K562 (cell line): ENCODE data around the gene CLSTN1. TPM values are rescaled to one million over a fixed set of nuclear protein-coding genes. Genes with fewer than 3 reads are reported as not detected.

Experiments used
- ATAC-seq: fragments of 200-7000 bp; cut with Tn5 transposase; 3 replicates; pipeline ENCODE4 v1.9.1; 2020; ENCODE audit warnings: moderate library complexity
- BruUV-seq: library from RNA; stranded (reverse); fragments of 400-500 nt; replicated peaks from 2 replicates; lab custom pipeline; 2021; lab: Mats Ljungman, UMichigan
- CTCF ChIA-PET: fragments of 300-600 bp; formaldehyde crosslinking; extraction: SDS; loops from one replicate; lab custom pipeline; 2021; ENCODE audit warnings: low intra/inter-chr PET ratio; lab: Yijun Ruan, JAX
- POLR2A ChIA-PET: fragments of 300-600, 350-650 bp; sonication (Branson Sonifier 250); formaldehyde crosslinking; extraction: SDS; loops from one replicate; lab custom pipeline; 2021; ENCODE audit warnings: antibody characterized with exemption, inconsistent platforms; lab: Yijun Ruan, JAX
- DNase-seq, 4 experiments: peaks; one replicate each; pipeline versions ENCODE4 v3.0.0 to v3.0.0-alpha.2; 2011 to 2018; ENCODE audit warnings: low spot score in 3 of 4, mixed read lengths in 3 of 4; ENCODE audit errors: extremely low read depth in 1 of 4
- FAIRE-seq: peaks from 2 replicates; lab custom pipeline; 2011; peaks lifted over from hg19 to GRCh38; lab: Jason Lieb, UNC
- H2AFZ ChIP-seq: 2 replicates; pipeline ENCODE4 v1.6.0; 2011; ENCODE audit warnings: low read depth, low read length, control low read depth, inconsistent platforms
- H3K27ac ChIP-seq: fragments of 200-600 bp; 3 replicates; pipeline ENCODE4 v1.8.0; 2011; ENCODE audit warnings: low read depth, mild to moderate bottlenecking, control low read depth, inconsistent platforms, low read length, moderate library complexity, mixed read lengths; ENCODE audit errors: extremely low read depth
- H3K27me3 ChIP-seq, 2 experiments: fragments of 300-600 bp in 1 of 2; 2 replicates in 1 of 2; 3 replicates in 1 of 2; pipeline versions ENCODE4 v1.6.0 to v1.8.0; 2011; ENCODE audit warnings: inconsistent platforms in 2 of 2, low read length in 2 of 2, mild to moderate bottlenecking in 1 of 2, mixed read lengths in 1 of 2, moderate library complexity in 1 of 2; ENCODE audit not compliant: control insufficient read depth in 2 of 2, insufficient read depth in 2 of 2
- H3K36me3 ChIP-seq: fragments of 300-600 bp; 3 replicates; pipeline ENCODE4 v1.8.0; 2011; ENCODE audit warnings: mild to moderate bottlenecking, low read length, inconsistent platforms; ENCODE audit not compliant: control insufficient read depth, insufficient read depth
- H3K4me1 ChIP-seq, 2 experiments: fragments of 200-600 bp in 1 of 2; replicated peaks in 1 of 2; 2 replicates in 1 of 2; 3 replicates in 1 of 2; pipeline versions ENCODE4 v1.5.1 to v1.8.0; 2011; ENCODE audit warnings: inconsistent platforms in 2 of 2, low read length in 2 of 2, mild to moderate bottlenecking in 1 of 2, mixed read lengths in 1 of 2, moderate library complexity in 1 of 2; ENCODE audit not compliant: control insufficient read depth in 2 of 2, insufficient read depth in 2 of 2
- H3K4me2 ChIP-seq: 2 replicates; pipeline ENCODE4 v1.6.1; 2011; ENCODE audit warnings: low read length, control low read depth, inconsistent platforms, mixed read lengths; ENCODE audit not compliant: insufficient read depth
- H3K4me3 ChIP-seq: fragments of 200-600 bp; sonication (generic), shearing (Covaris generic); 2 replicates; pipeline ENCODE4 v1.5.1; 2016; ENCODE audit warnings: control low read depth, inconsistent platforms
- H3K79me2 ChIP-seq: fragments of 200-600 bp; 3 replicates; pipeline ENCODE4 v1.8.0; 2011; ENCODE audit warnings: low read length, inconsistent platforms; ENCODE audit not compliant: control insufficient read depth, insufficient read depth
- H3K9ac ChIP-seq, 2 experiments: 2 replicates each; pipeline versions ENCODE4 v1.6.0 to v1.6.1; 2011; ENCODE audit warnings: low read depth in 2 of 2, low read length in 2 of 2, control low read depth in 1 of 2, inconsistent platforms in 1 of 2, mild to moderate bottlenecking in 1 of 2, mixed read lengths in 1 of 2; ENCODE audit not compliant: insufficient read depth in 1 of 2
- H3K9me1 ChIP-seq: one replicate; pipeline ENCODE4 v1.6.0; 2011; ENCODE audit warnings: inconsistent platforms, mild to moderate bottlenecking, low read length, moderate library complexity; ENCODE audit not compliant: control insufficient read depth, insufficient read depth
- H3K9me3 ChIP-seq: replicated peaks from 2 replicates; pipeline ENCODE4 v1.5.1; 2011; ENCODE audit warnings: low read depth, low read length, inconsistent platforms; ENCODE audit not compliant: control insufficient read depth, insufficient read depth
- H4K20me1 ChIP-seq: replicated peaks from 2 replicates; pipeline ENCODE4 v1.6.1; 2011; ENCODE audit warnings: low read length, inconsistent platforms, mixed read lengths; ENCODE audit not compliant: control insufficient read depth, insufficient read depth
- BCOR ChIP-seq: fragments of 450-650 bp; IDR thresholded peaks from 2 replicates; pipeline ENCODE4 v1.6.1; 2016
- CREM ChIP-seq: IDR thresholded peaks from 2 replicates; pipeline ENCODE4 v1.6.1; 2014; ENCODE audit warnings: antibody characterized with exemption, low read depth
- EP300 ChIP-seq: IDR thresholded peaks from 2 replicates; pipeline ENCODE4 v1.6.1; 2012; ENCODE audit warnings: low read length, improper control_type of control experiment
- JUN ChIP-seq, 2 experiments: sonication (generic) in 1 of 2; formaldehyde crosslinking in 1 of 2; IDR thresholded peaks; 2 replicates each; pipeline versions ENCODE4 v1.6.1 to v1.8.0; 2012 to 2022; ENCODE audit warnings: borderline replicate concordance in 2 of 2, mild to moderate bottlenecking in 2 of 2, improper control_type of control experiment in 1 of 2, low read depth in 1 of 2, low read length in 1 of 2, missing genetic modification reagents in 1 of 2
- MITF ChIP-seq: IDR thresholded peaks from 2 replicates; pipeline ENCODE4 v1.6.1; 2014; ENCODE audit warnings: antibody characterized with exemption
- NFRKB ChIP-seq: fragments of 450-650 bp; IDR thresholded peaks from 2 replicates; pipeline ENCODE4 v1.6.1; 2016; ENCODE audit warnings: low read depth
- NRF1 ChIP-seq, 2 experiments: fragments of 450-650 bp; IDR thresholded peaks in 1 of 2; conservative IDR thresholded peaks in 1 of 2; 2 replicates each; pipeline ENCODE4 v1.6.1; 2014; ENCODE audit warnings: mild to moderate bottlenecking in 2 of 2
- PBX2 ChIP-seq, 2 experiments: IDR thresholded peaks in 1 of 2; conservative IDR thresholded peaks in 1 of 2; 2 replicates each; pipeline ENCODE4 v1.6.1; 2016; ENCODE audit warnings: low read depth in 2 of 2, mild to moderate bottlenecking in 1 of 2, missing compliant biosample characterization in 1 of 2, missing genetic modification characterization in 1 of 2, moderate library complexity in 1 of 2
- RBM15 ChIP-seq: fragments of 200-400 bp; formaldehyde crosslinking; IDR thresholded peaks from 2 replicates; pipeline ENCODE4 v1.6.1; 2018; ENCODE audit warnings: mild to moderate bottlenecking, low read length, moderate library complexity; ENCODE audit not compliant: insufficient read depth
- RFX5 ChIP-seq: IDR thresholded peaks from 2 replicates; pipeline ENCODE4 v1.6.1; 2011; ENCODE audit warnings: low read depth, mild to moderate bottlenecking, improper control_type of control experiment, low read length
- SAFB2 ChIP-seq: fragments of 200-400 bp; formaldehyde crosslinking; IDR thresholded peaks from 2 replicates; pipeline ENCODE4 v1.6.1; 2018; ENCODE audit warnings: borderline replicate concordance, low read length, low read depth, moderate library complexity; ENCODE audit not compliant: severe bottlenecking
- USF1 ChIP-seq: sonication (generic); formaldehyde crosslinking; IDR thresholded peaks from 2 replicates; pipeline ENCODE4 v1.9.0; 2022; ENCODE audit warnings: mild to moderate bottlenecking, missing genetic modification reagents
- ZBTB49 ChIP-seq: sonication (generic); formaldehyde crosslinking; IDR thresholded peaks from 2 replicates; pipeline ENCODE4 v1.8.0; 2022; ENCODE audit warnings: missing genetic modification reagents, mild to moderate bottlenecking, borderline replicate concordance
- ZNF696 ChIP-seq: fragments of 250-450 bp; sonication (Bioruptor Pico); conservative IDR thresholded peaks from 2 replicates; pipeline ENCODE4 v1.4.0; 2020; ENCODE audit warnings: mild to moderate bottlenecking, moderate library complexity
- WGBS: fragments of 100-300 bp; shearing (Covaris generic); methylation state at CpG from one replicate; pipeline ENCODE4 v1.1.6; 2016; ENCODE audit warnings: low coverage, mixed read lengths; ENCODE audit not compliant: insufficient coverage; ENCODE audit errors: missing lambda C conversion rate; 5-methylcytosine and 5-hydroxymethylcytosine counted together
- in situ Hi-C: fragments of 300-500 bp; cut with MboI; formaldehyde crosslinking; loops from 4 replicates; pipeline ENCODE4 v1.15.0; 2018; ENCODE audit warnings: inconsistent platforms, mixed read lengths
- intact Hi-C: fragments of 100-400 bp; cut with micrococcal nuclease; formaldehyde crosslinking; loops from 2 replicates; pipeline ENCODE4 v1.14.2; 2022
- polyA plus RNA-seq, 8 experiments: library from polyadenylated mRNA; depleted of rRNA in 4 of 8; stranded (reverse) in 5 of 8; unstranded in 3 of 8; fragments of >200 nt; fragmentation: Nextera tagmentation in 2 of 8; fragmentation: Illumina TruSeq in 1 of 8; extraction: Ambion mirVana in 2 of 8; extraction: Trizol in 1 of 8; gene quantifications; 2 replicates each; pipeline versions ENCODE4 v1.2.1 to v1.2.3, GENCODE V29; 2011 to 2014; ENCODE audit warnings: inconsistent platforms in 1 of 8, missing spikeins in 1 of 8
- total RNA-seq, 7 experiments: library from RNA; depleted of rRNA in 6 of 7; stranded (reverse); fragments of >200 nt in 6 of 7; fragmentation: Illumina TruSeq in 2 of 7; extraction: Trizol in 2 of 7; gene quantifications; 2 replicates each; pipeline versions ENCODE4 v1.2.1 to v1.2.3, GENCODE V29; 2011 to 2021; ENCODE audit warnings: low replicate concordance in 1 of 7

CLSTN1 gene
- total and polyA plus RNA-seq, 9 of the 15 experiments (the other 6 are each of a cell fraction or from before 2014, with no cell fraction given) = 1.1 to 32.5 (median 13.3) TPM

- WGBS = 27% methylated on average over 6 of the region's 6 CpGs
- H3K4me2 ChIP-seq = no peak overlapping the region
- in situ Hi-C loops = no loop called here
- no peaks in the 10 kb centered on the region for H3K9me1 ChIP-seq
- no peaks in the 10 kb centered on the region for H3K27me3 ChIP-seq
- H3K9me3 ChIP-seq = no peaks in the 10 kb centered on the region
- CTCF ChIA-PET = interaction anchor here (0.6 kb wide), 1 partner anchor 99 kb away, joined by 4 read pairs; no protein-coding TSS in a partner anchor
- BruUV-seq = no TSS peak
- H3K4me3 ChIP-seq = no peak overlapping the region
- H2AFZ ChIP-seq = no peak overlapping the region
- H3K27ac ChIP-seq = no peak overlapping the region; the same call in 2 of the 3 replicates
- no peak overlapping the region for H3K9ac ChIP-seq
- H3K36me3 ChIP-seq = peaks cover 10% of the 10 kb centered on the region; the same call in 2 of the 3 replicates
- peak; percentile 8; the same call in 1 of the 3 replicates for ATAC-seq
- POLR2A ChIA-PET = interaction anchor here (1.1 to 1.3 kb wide), 2 partner anchors 12 to 17 kb away, joined by 3 to 4 read pairs; no protein-coding TSS in a partner anchor
- intact Hi-C loops = no loop called here
- H3K79me2 ChIP-seq = peaks cover 23% of the 10 kb centered on the region
- DNase-seq = peak; percentile 34 to 74 (median 54)
- no peaks in the 10 kb centered on the region for H4K20me1 ChIP-seq
- FAIRE-seq = peak; percentile 70
- peaks cover 48 to 68% of the 10 kb centered on the region in 2 experiments for H3K4me1 ChIP-seq
- no peak for TF ChIP-seq BCOR
- no peak for TF ChIP-seq RBM15
- no peak for TF ChIP-seq MITF
- TF ChIP-seq PBX2 (CRISPR knock-in tag; IDR thresholded peaks at IDR 0.05; ENCODE audit: low read depth) = no peak
- no peak for TF ChIP-seq PBX2 (tag; conservative IDR thresholded peaks at IDR 0.05; ENCODE audit: low read depth)
- peak; percentile 17; the same call in 1 of the 2 replicates for TF ChIP-seq CREM
- no peak for TF ChIP-seq ZBTB49 (CRISPR knock-in tag)
- TF ChIP-seq JUN (IDR thresholded peaks at IDR 0.05; ENCODE audit: borderline replicate concordance, low read depth, low read length) = peak; percentile 65; the same call in 1 of the 2 replicates
- no peak for TF ChIP-seq JUN (CRISPR knock-in tag; IDR thresholded peaks at IDR 0.05; ENCODE audit: borderline replicate concordance)
- TF ChIP-seq RFX5 = no peak
- no peak for TF ChIP-seq SAFB2
- 0 out of 4 replicates have a peak, but pooled peaks of 1 of the 2 experiments have one; percentile 13 for TF ChIP-seq NRF1 (conservative IDR thresholded peaks at IDR 0.05 in 1 of 2, IDR thresholded peaks at IDR 0.05 in 1 of 2)
- TF ChIP-seq NFRKB = no peak
- TF ChIP-seq USF1 (CRISPR knock-in tag) = no peak
- peak; percentile 59; the same call in 1 of the 2 replicates for TF ChIP-seq EP300
- TF ChIP-seq ZNF696 (CRISPR knock-in tag) = no peak
These were observed 109.5 kb downstream of the CLSTN1 start for GRCh38 chr1:9714257-9714718.
